ENCODE data around the gene TLE2.
"Not testable (repeated sequence)": the region's sequence is repeated elsewhere in the genome, so short reads cannot be mapped to it uniquely, and the experiment has no call there.

Gene TLE2

DNA sequence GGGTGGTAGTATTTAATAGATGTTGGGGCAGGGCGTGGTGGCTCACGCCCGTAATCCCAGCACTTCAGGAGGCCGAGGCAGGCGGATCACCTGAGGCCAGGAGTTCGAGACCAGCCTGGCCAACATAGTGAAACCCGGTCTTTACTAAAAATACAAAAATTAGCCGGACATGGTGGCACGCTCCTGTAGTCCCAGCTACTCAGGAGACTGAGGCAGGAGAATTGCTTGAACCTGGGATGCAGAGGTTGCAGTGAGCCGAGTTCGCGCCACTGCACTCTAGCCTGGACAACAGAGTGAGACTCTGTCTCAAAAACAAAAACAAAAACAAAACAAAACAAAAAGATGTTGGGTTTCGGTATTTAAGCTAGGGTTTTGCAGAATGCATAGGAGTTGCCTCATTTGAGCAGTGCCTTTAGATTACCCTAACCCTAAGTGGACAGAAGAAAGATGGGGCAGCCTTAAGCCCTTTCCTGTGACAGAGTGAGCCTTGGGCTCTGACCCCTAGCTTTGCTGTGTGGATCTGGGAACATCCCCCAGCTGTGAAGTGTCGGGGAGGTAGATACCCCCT lies 8.0 kb upstream of the TLE2 start:
- not testable (repeated sequence) for H3K9me3 ChIP-seq (ENCODE audit: control insufficient read depth in 2 of 2, low read length in 2 of 2); H3K4me3 ChIP-seq (ENCODE audit: low read length in 2 of 2); H3K36me3 ChIP-seq (ENCODE audit: control insufficient read depth in 2 of 2, insufficient read depth in 2 of 2, low read length in 2 of 2); H3K27me3 ChIP-seq (ENCODE audit: control insufficient read depth in 2 of 2, insufficient read depth in 2 of 2, low read length in 2 of 2)
- H3K27ac ChIP-seq (ENCODE audit: low read depth in 2 of 2, low read length in 2 of 2): peak overlapping the region; percentile 89 to 95
- peaks cover 14 to 23% of the 10 kb centered on the region in 2 donors for H3K4me1 ChIP-seq (ENCODE audit: control insufficient read depth in 2 of 2, insufficient read depth in 2 of 2, low read length in 2 of 2)
- peak overlapping the region in 1 of 2 donors; percentile 91 for H3K9ac ChIP-seq (ENCODE audit: low read depth in 1 of 2, low read length in 2 of 2)

DNA sequence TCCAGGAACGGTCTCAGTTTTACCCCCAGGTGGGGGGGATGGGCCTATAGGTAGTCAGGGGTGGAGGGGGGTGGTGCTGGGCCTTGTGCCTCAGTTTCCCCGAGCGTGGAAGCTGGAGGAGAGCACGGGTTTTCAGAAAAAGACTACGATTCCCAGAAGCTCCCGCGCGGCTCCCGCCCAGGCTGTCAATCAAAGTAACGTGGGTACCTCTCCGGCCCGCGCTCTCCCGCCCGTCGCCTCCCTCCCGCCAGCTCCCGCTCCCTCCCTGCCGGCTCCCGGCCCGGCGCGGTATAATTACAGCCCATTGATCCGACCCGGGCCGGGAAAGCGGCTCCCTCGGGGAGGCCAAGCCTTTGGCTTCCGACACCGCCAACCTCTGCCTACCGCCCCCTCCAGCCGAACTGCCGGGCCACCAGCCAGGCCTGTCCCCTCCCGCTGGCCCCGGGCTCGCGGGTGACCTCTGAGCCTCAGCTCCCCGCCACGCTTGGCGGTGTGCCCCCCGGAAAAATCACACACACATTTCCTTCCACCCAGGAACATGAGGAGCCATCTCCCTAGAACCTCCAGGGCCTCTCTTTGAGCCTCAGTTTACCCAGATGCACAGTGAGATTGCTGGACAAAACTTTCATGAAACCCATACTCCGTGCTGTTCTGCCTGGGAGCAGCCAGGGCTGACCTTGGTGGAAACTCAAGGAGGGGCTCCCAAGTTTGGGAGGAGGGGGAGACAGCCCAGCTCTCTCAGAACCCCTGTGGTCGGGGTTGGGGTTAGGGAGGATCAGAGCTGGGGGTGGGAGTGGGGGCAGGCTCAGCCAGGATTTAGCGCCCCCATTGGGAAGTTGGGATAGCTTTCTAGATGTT lies 7.3 kb upstream of the TLE2 start:
- Histone ChIP-seq H3K36me3 (ENCODE audit: control insufficient read depth in 2 of 2, insufficient read depth in 2 of 2, low read length in 2 of 2) (no peaks in the 10 kb centered on the region), H3K4me1 (ENCODE audit: control insufficient read depth in 2 of 2, insufficient read depth in 2 of 2, low read length in 2 of 2) (peaks cover 14 to 23% of the 10 kb centered on the region in 2 donors), H3K27ac (ENCODE audit: low read depth in 2 of 2, low read length in 2 of 2) (peak overlapping the region; percentile 89 to 95), H3K27me3 (ENCODE audit: control insufficient read depth in 2 of 2, insufficient read depth in 2 of 2, low read length in 2 of 2) (no peaks in the 10 kb centered on the region), H3K9me3 (ENCODE audit: control insufficient read depth in 2 of 2, low read length in 2 of 2) (no peaks in the 10 kb centered on the region), H3K4me3 (ENCODE audit: low read length in 2 of 2) (peak overlapping the region; percentile 75 to 87), H3K9ac (ENCODE audit: low read depth in 1 of 2, low read length in 2 of 2) (peak overlapping the region; percentile 86 to 91)

DNA sequence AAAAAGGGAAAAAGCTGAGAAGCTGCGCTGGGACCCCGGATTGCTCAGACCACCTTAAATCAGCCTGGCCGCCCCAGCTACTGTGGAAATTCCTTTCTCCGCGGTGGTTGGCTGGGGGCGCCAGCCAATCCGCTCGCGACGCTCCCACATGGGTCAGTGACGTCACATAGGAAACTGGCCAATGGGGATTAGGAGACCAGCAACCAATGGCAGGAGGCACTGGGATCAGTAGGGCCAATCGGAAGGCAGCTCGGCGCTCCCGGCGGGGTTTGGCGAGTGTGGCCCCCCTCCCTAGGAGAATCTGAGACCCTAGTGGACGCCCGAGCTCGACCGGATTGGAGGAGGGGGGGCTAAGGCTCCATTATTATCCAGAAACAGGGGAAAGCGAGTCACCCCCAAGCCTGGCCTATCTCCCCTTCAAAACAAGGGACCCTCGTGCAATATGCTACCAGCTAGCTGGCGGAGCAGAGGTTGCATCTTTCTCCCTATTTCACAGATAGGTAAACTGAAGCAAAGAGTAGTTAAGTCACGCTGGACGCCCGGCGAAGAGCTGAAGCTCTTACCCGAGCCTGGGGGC lies 6.5 kb upstream of the TLE2 start:
- H3K4me1 ChIP-seq (ENCODE audit: control insufficient read depth in 2 of 2, insufficient read depth in 2 of 2, low read length in 2 of 2): peaks cover 14 to 23% of the 10 kb centered on the region in 2 donors
- H3K27me3 ChIP-seq (ENCODE audit: control insufficient read depth in 2 of 2, insufficient read depth in 2 of 2, low read length in 2 of 2): no peaks in the 10 kb centered on the region
- no peaks in the 10 kb centered on the region for H3K9me3 ChIP-seq (ENCODE audit: control insufficient read depth in 2 of 2, low read length in 2 of 2)
- no peaks in the 10 kb centered on the region for H3K36me3 ChIP-seq (ENCODE audit: control insufficient read depth in 2 of 2, insufficient read depth in 2 of 2, low read length in 2 of 2)
- peak overlapping the region; percentile 89 to 95 for H3K27ac ChIP-seq (ENCODE audit: low read depth in 2 of 2, low read length in 2 of 2)
- H3K4me3 ChIP-seq (ENCODE audit: low read length in 2 of 2): peak overlapping the region; percentile 75 to 87
- H3K9ac ChIP-seq (ENCODE audit: low read depth in 1 of 2, low read length in 2 of 2): peak overlapping the region; percentile 86 to 91

DNA sequence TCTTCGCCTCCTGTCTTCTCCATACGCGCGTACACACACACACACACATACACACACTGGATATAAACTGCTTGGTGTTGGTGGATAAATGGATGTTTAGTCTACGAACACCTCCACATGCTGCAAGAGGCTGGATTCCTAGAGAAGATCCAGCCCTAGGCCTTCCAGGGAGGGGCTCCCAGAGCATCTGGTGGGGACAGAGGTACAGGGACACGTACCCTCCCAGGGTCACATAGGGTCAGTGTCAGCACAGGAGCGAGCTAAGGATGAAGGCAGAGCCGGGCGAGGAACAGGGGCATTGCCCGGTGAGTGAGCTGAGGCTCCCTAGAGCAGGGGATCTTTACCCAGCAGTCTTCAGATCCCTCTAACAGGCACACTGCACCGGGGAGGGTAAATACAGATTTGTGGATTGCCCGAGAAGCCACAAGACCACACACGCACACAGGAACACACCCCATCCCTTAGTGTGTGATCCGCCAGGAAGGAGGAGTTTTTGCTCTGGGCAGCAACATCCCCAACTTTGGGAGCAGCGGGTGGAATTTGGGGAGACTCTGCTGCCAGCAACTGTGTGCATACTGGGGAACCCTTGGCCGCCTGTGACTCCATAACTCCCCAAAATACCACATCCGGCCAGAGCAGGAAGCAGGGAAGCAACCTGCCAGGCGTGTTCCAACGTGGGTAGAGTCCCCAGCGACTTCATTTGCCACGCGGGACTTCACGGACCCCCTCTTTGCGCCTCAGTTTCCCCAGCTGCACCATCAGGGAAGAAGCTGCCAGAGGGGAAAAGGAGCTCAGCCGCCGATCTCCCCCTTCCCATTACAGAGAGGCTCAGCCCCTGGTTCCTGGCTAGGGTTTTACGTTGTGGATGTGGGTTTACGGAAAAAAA lies 5.8 kb upstream of the TLE2 start:
- Histone ChIP-seq H3K9me3 (ENCODE audit: control insufficient read depth in 2 of 2, low read length in 2 of 2) (no peaks in the 10 kb centered on the region), H3K4me3 (ENCODE audit: low read length in 2 of 2) (peak overlapping the region; percentile 75 to 87), H3K9ac (ENCODE audit: low read depth in 1 of 2, low read length in 2 of 2) (peak overlapping the region; percentile 86 to 91), H3K4me1 (ENCODE audit: control insufficient read depth in 2 of 2, insufficient read depth in 2 of 2, low read length in 2 of 2) (peaks cover 14 to 23% of the 10 kb centered on the region in 2 donors), H3K27me3 (ENCODE audit: control insufficient read depth in 2 of 2, insufficient read depth in 2 of 2, low read length in 2 of 2) (no peaks in the 10 kb centered on the region), H3K27ac (ENCODE audit: low read depth in 2 of 2, low read length in 2 of 2) (peak overlapping the region; percentile 81 to 95), H3K36me3 (ENCODE audit: control insufficient read depth in 2 of 2, insufficient read depth in 2 of 2, low read length in 2 of 2) (no peaks in the 10 kb centered on the region)

DNA sequence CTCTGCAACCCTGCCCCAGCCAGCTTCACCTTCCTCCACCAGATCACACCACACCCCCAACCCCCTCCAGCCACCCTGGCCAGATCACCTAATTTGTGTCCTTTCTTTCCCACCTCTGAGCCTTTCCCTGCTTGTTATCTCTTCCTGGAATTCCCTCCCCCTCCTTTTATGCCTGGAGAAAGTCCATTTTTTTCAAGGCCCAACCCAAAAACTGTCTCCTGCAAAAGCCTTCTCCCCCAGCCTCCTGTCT lies 5.3 kb upstream of the TLE2 start:
- H3K27me3 ChIP-seq (ENCODE audit: control insufficient read depth in 2 of 2, insufficient read depth in 2 of 2, low read length in 2 of 2): no peaks in the 10 kb centered on the region
- H3K36me3 ChIP-seq (ENCODE audit: control insufficient read depth in 2 of 2, insufficient read depth in 2 of 2, low read length in 2 of 2): no peaks in the 10 kb centered on the region
- H3K4me1 ChIP-seq (ENCODE audit: control insufficient read depth in 2 of 2, insufficient read depth in 2 of 2, low read length in 2 of 2): peaks cover 14 to 23% of the 10 kb centered on the region in 2 donors
- peak overlapping the region in 1 of 2 donors; percentile 91 for H3K9ac ChIP-seq (ENCODE audit: low read depth in 1 of 2, low read length in 2 of 2)
- peak overlapping the region; percentile 81 to 95 for H3K27ac ChIP-seq (ENCODE audit: low read depth in 2 of 2, low read length in 2 of 2)
- H3K4me3 ChIP-seq (ENCODE audit: low read length in 2 of 2): peak overlapping the region; percentile 75 to 87
- no peaks in the 10 kb centered on the region for H3K9me3 ChIP-seq (ENCODE audit: control insufficient read depth in 2 of 2, low read length in 2 of 2)

DNA sequence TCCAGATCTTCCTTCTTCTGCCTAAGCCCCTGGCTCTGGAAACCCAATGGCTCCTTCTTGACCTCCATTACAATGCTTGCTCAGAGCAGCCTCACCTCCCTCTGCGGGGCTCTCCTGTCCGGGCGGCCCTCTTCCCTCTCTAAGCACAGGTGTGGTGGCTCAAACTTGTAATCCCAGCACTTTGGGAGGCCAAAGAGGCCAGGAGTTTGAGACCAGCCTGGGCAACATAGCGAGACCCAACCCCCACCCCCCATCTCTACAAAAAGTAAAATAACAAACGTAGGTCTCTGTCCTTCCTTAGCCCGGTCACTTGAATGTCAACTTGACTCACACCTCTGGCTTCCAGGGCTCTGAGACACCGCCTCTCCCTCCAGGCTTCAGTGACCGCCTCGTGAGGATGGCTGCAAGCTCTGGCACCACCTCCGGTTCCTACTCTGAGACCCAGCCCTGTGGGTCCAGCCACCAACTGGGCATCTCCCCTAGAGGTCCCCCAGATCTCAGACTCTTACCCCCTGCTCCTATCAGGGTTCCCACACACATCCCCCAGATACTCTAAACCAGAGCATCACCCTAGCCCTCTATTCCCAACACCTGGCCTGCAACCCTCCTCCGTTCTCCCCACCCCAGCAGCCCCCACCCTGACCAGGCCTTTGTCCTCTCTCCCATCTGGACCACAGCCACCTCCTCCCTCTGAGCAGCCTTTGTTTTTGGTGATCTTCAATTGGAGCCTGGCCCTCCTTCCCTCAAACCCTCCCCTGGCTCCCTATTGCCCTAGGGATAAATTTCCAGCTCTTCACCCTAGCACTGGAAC lies 4.7 kb upstream of the TLE2 start:
- Histone ChIP-seq H3K9me3 (ENCODE audit: control insufficient read depth in 2 of 2, low read length in 2 of 2) (no peaks in the 10 kb centered on the region), H3K27me3 (ENCODE audit: control insufficient read depth in 2 of 2, insufficient read depth in 2 of 2, low read length in 2 of 2) (no peaks in the 10 kb centered on the region), H3K4me3 (ENCODE audit: low read length in 2 of 2) (no peak overlapping the region), H3K9ac (ENCODE audit: low read depth in 1 of 2, low read length in 2 of 2) (peak overlapping the region in 1 of 2 donors; percentile 91), H3K36me3 (ENCODE audit: control insufficient read depth in 2 of 2, insufficient read depth in 2 of 2, low read length in 2 of 2) (no peaks in the 10 kb centered on the region), H3K4me1 (ENCODE audit: control insufficient read depth in 2 of 2, insufficient read depth in 2 of 2, low read length in 2 of 2) (peaks cover 14 to 23% of the 10 kb centered on the region in 2 donors), H3K27ac (ENCODE audit: low read depth in 2 of 2, low read length in 2 of 2) (peak overlapping the region; percentile 81 to 95)

DNA sequence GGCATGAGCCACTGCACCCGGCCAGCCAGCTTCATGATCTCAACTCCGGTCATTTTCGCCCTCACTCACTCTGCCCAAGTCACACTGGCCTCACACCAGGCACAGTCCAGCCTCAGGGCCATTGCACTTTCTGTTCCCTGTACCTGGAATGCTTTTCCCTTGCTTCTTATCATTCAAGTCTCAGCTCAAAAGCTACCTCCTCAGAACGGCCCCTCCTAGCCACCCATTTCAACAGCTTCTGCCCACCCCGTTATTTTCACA lies 2.5 kb upstream of the TLE2 start:
- H3K36me3 ChIP-seq (ENCODE audit: control insufficient read depth in 2 of 2, insufficient read depth in 2 of 2, low read length in 2 of 2): no peaks in the 10 kb centered on the region
- H3K9ac ChIP-seq (ENCODE audit: low read depth in 1 of 2, low read length in 2 of 2): no peak overlapping the region
- H3K9me3 ChIP-seq (ENCODE audit: control insufficient read depth in 2 of 2, low read length in 2 of 2): no peaks in the 10 kb centered on the region
- H3K4me1 ChIP-seq (ENCODE audit: control insufficient read depth in 2 of 2, insufficient read depth in 2 of 2, low read length in 2 of 2): peaks cover 13 to 22% of the 10 kb centered on the region in 2 donors
- H3K27me3 ChIP-seq (ENCODE audit: control insufficient read depth in 2 of 2, insufficient read depth in 2 of 2, low read length in 2 of 2): no peaks in the 10 kb centered on the region
- no peak overlapping the region for H3K27ac ChIP-seq (ENCODE audit: low read depth in 2 of 2, low read length in 2 of 2)
- H3K4me3 ChIP-seq (ENCODE audit: low read length in 2 of 2): no peak overlapping the region

DNA sequence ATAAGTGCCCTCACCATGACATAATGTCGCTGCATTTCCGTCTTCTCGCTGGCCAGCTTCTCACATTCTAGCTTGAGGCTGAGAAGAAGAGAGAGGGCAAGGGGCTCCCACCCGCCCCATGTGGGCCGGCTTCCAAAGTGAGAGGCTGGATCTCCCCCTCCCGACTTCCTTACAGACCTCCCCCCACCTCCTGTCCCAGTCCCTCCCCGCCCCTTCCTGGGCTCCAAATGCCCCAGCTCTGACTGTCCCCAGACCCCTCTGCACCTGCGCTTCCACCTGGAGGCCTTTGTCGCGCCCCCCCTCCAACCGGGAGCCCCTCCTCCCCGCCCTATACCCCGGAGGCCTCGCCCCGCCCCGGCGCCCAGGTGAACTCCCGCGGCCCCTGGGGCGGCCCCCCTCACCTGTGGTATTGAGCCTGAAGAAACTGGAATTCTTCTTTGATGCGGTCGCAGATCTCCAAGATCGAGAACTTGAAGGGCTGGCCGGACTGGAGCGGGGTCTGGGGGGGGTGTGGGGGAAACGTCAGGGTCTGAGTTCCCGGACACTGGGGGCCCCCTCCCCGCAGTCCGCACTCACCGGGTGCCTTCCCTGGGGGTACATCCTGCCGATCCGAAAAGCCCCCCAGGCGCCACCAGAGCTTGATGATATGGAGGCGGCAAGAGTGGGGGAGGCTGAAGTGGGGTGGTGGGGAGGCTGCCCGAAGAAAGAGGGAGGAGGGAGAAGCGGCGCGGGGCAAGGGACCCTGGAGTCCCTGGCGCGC lies 595 bp downstream of the TLE2 start:
- peak overlapping the region; percentile 17 to 75 for H3K9ac ChIP-seq (ENCODE audit: low read depth in 1 of 2, low read length in 2 of 2)
- H3K36me3 ChIP-seq (ENCODE audit: control insufficient read depth in 2 of 2, insufficient read depth in 2 of 2, low read length in 2 of 2): no peaks in the 10 kb centered on the region
- no peaks in the 10 kb centered on the region for H3K27me3 ChIP-seq (ENCODE audit: control insufficient read depth in 2 of 2, insufficient read depth in 2 of 2, low read length in 2 of 2)
- peak overlapping the region in 1 of 2 donors; percentile 28 for H3K27ac ChIP-seq (ENCODE audit: low read depth in 2 of 2, low read length in 2 of 2)
- H3K4me3 ChIP-seq (ENCODE audit: low read length in 2 of 2): peak overlapping the region; percentile 56 to 67
- H3K9me3 ChIP-seq (ENCODE audit: control insufficient read depth in 2 of 2, low read length in 2 of 2): no peaks in the 10 kb centered on the region
- peaks cover 10% of the 10 kb centered on the region in 2 donors for H3K4me1 ChIP-seq (ENCODE audit: control insufficient read depth in 2 of 2, insufficient read depth in 2 of 2, low read length in 2 of 2)

DNA sequence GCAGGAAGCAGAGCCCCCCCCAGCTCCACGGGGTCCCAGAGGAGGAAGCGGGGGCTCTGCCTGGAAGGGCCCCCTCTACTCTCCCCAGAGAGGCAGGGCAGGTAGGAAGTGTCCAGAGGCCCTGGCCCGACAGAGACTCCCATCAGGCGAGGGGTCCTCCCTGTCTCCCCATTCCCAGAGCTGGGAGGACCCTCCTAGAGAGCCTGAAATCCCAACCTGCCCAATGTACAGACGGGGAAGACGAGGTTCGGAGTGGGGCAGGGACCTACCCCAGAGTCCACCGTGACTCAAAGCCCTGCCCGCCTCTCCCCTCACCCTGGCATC lies 1.1 kb downstream of the TLE2 start:
- Histone ChIP-seq H3K4me1 (ENCODE audit: control insufficient read depth in 2 of 2, insufficient read depth in 2 of 2, low read length in 2 of 2) (peaks cover 10% of the 10 kb centered on the region in 2 donors), H3K27me3 (ENCODE audit: control insufficient read depth in 2 of 2, insufficient read depth in 2 of 2, low read length in 2 of 2) (no peaks in the 10 kb centered on the region), H3K27ac (ENCODE audit: low read depth in 2 of 2, low read length in 2 of 2) (no peak overlapping the region), H3K9ac (ENCODE audit: low read depth in 1 of 2, low read length in 2 of 2) (peak overlapping the region in 1 of 2 donors; percentile 17), H3K36me3 (ENCODE audit: control insufficient read depth in 2 of 2, insufficient read depth in 2 of 2, low read length in 2 of 2) (no peaks in the 10 kb centered on the region), H3K9me3 (ENCODE audit: control insufficient read depth in 2 of 2, low read length in 2 of 2) (no peaks in the 10 kb centered on the region), H3K4me3 (ENCODE audit: low read length in 2 of 2) (no peak overlapping the region)

All from mucosa of rectum (tissue), 2 donors.